Body of pancreas (tissue), 4 donors: Measurements from ENCODE around the gene ARL5C.

Experiments used
- POLR2A ChIP-seq, 3 donors: fragments of 450-650 bp; IDR thresholded peaks; one replicate each; pipeline ENCODE4 v1.6.1; 2016; ENCODE audit warnings: antibody characterized with exemption in 3 of 3, mild to moderate bottlenecking in 2 of 3
- TF ChIP-seq, protein P1 (sequence below), 7 experiments: fragments of 450-650 bp in 4 of 7; fragments of 200-600 bp in 3 of 7; sonication (generic) in 3 of 7; IDR thresholded peaks; one replicate each; pipeline ENCODE4 v1.5.1; 2016 to 2019; ENCODE audit warnings: antibody characterized with exemption in 7 of 7

DNA sequence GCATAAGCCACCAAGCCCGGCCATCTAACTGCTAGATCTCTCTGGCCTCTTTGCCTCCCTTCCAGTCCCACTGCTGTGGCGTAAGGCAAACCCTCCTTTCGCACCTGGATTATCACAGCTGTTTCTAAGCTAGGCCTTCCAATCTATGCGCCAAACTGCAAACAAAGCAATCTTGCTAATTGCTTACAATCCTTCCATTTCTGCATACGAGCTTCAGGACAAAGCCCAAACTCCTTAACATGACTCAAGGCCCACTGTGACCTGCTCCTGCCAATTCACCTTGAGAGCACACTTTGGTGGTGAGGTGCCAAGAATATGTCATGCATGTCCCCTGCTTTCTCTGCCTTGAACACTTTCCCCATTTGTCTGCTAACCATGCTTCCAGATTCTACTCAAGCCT lies 6.0 kb upstream of the ARL5C start:
- TF ChIP-seq, protein P1, sequence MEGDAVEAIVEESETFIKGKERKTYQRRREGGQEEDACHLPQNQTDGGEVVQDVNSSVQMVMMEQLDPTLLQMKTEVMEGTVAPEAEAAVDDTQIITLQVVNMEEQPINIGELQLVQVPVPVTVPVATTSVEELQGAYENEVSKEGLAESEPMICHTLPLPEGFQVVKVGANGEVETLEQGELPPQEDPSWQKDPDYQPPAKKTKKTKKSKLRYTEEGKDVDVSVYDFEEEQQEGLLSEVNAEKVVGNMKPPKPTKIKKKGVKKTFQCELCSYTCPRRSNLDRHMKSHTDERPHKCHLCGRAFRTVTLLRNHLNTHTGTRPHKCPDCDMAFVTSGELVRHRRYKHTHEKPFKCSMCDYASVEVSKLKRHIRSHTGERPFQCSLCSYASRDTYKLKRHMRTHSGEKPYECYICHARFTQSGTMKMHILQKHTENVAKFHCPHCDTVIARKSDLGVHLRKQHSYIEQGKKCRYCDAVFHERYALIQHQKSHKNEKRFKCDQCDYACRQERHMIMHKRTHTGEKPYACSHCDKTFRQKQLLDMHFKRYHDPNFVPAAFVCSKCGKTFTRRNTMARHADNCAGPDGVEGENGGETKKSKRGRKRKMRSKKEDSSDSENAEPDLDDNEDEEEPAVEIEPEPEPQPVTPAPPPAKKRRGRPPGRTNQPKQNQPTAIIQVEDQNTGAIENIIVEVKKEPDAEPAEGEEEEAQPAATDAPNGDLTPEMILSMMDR (IDR thresholded peaks at IDR 0.05) = no peak
- no peak for TF ChIP-seq POLR2A (IDR thresholded peaks at IDR 0.05)
